Left lung (tissue), 10 donors: ENCODE measurements around the gene SLC30A2. TPM values are rescaled to one million over a fixed set of nuclear protein-coding genes. Genes with fewer than 3 reads are reported as not detected.

ENCODE experiments used
- ATAC-seq: fragments of 200-7000 bp; cut with Tn5 transposase; one replicate; pipeline ENCODE4 v1.9.1; 2020; ENCODE audit warnings: moderate library complexity
- DNase-seq, 4 donors: peaks; one replicate each; pipeline ENCODE4 v3.0.0-alpha.2; 2013 to 2020
- H3K27ac ChIP-seq, 2 donors: fragments of 200-600 bp; sonication (generic) in 1 of 2; one replicate each; pipeline versions ENCODE4 v1.5.0 to v1.8.0; 2020 to 2021
- H3K27me3 ChIP-seq, 2 donors: fragments of 200-600 bp; sonication (generic) in 1 of 2; one replicate each; pipeline versions ENCODE4 v1.5.0 to v1.8.0; 2020 to 2021
- H3K36me3 ChIP-seq, 2 donors: fragments of 200-600 bp; sonication (generic) in 1 of 2; one replicate each; pipeline versions ENCODE4 v1.5.0 to v1.8.0; 2020 to 2021
- H3K4me1 ChIP-seq, 2 donors: fragments of 200-600 bp; one replicate each; pipeline ENCODE4 v1.8.0; 2021
- H3K4me3 ChIP-seq, 2 donors: fragments of 200-600 bp; sonication (generic) in 1 of 2; one replicate each; pipeline versions ENCODE4 v1.5.0 to v1.8.0; 2020 to 2021; ENCODE audit warnings: mild to moderate bottlenecking in 1 of 2
- H3K9me3 ChIP-seq, 2 donors: fragments of 200-600 bp; sonication (generic) in 1 of 2; one replicate each; pipeline versions ENCODE4 v1.5.0 to v1.8.0; 2020 to 2021
- intact Hi-C, 2 donors: fragments of 100-400 bp; cut with DNase I; formaldehyde crosslinking; loops; one replicate each; pipeline versions ENCODE4 v1.11.2 to v1.14.2; 2022
- polyA plus RNA-seq, 6 donors: library from polyadenylated mRNA; unstranded; fragments of 120-200 nt; gene quantifications; one replicate each; pipeline ENCODE4 v1.2.1, GENCODE V29; 2013; ENCODE audit not compliant: insufficient read length in 6 of 6
- total RNA-seq, 2 donors: library from RNA; stranded (reverse); fragmentation: NEBNext Ultra II Directional; extraction: Animal tissue kit (Norgen Biotek cat#: 25700); gene quantifications; one replicate each; pipeline ENCODE4 v1.2.1, GENCODE V29; 2021
- TF ChIP-seq, protein P1 (sequence below), 2 donors: fragments of 200-600 bp; sonication (generic) in 1 of 2; IDR thresholded peaks; one replicate each; pipeline versions ENCODE4 v1.5.0 to v1.8.0; 2021; ENCODE audit warnings: antibody characterized with exemption in 2 of 2
- donor health status: DM: no; HTN: yes; CAD: no.
- donor health status: DM: no; HTN: no; CAD: no.

Gene SLC30A2
- total and polyA plus RNA-seq, 8 donors: 0.14 to 0.29 (median 0.27) TPM; not detected in 1

DNA sequence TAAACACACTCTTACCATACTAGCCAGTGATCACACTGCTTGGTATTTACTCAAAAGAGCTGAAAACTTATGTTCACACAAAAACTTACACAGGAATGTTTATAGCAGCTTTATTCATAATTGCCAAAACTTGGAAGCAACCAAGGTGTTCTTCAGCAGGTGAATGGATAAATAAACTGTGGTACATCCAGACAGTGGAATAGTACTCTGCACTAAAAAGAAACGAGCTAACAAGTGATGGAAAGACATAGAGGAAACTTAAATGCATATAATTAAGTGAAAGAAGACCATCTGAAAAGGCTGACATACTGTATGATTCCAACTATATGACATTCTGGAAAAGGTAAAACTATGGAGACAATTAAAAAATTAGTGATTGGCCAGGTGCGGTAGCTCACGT, 45.0 kb upstream of the SLC30A2 start:
- DNase-seq (no peak), ATAC-seq (no peak)
- Histone ChIP-seq H3K36me3 (no peaks in the 10 kb centered on the region), H3K9me3 (no peaks in the 10 kb centered on the region), H3K27me3 (peaks cover 0 to 37% of the 10 kb centered on the region in 2 donors), H3K4me3 (no peak overlapping the region), H3K27ac (no peak overlapping the region), H3K4me1 (peaks cover 0 to 7% of the 10 kb centered on the region in 2 donors)
- intact Hi-C loops: no loop called here
- TF ChIP-seq, protein P1, sequence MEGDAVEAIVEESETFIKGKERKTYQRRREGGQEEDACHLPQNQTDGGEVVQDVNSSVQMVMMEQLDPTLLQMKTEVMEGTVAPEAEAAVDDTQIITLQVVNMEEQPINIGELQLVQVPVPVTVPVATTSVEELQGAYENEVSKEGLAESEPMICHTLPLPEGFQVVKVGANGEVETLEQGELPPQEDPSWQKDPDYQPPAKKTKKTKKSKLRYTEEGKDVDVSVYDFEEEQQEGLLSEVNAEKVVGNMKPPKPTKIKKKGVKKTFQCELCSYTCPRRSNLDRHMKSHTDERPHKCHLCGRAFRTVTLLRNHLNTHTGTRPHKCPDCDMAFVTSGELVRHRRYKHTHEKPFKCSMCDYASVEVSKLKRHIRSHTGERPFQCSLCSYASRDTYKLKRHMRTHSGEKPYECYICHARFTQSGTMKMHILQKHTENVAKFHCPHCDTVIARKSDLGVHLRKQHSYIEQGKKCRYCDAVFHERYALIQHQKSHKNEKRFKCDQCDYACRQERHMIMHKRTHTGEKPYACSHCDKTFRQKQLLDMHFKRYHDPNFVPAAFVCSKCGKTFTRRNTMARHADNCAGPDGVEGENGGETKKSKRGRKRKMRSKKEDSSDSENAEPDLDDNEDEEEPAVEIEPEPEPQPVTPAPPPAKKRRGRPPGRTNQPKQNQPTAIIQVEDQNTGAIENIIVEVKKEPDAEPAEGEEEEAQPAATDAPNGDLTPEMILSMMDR (IDR thresholded peaks at IDR 0.05): no peak

DNA sequence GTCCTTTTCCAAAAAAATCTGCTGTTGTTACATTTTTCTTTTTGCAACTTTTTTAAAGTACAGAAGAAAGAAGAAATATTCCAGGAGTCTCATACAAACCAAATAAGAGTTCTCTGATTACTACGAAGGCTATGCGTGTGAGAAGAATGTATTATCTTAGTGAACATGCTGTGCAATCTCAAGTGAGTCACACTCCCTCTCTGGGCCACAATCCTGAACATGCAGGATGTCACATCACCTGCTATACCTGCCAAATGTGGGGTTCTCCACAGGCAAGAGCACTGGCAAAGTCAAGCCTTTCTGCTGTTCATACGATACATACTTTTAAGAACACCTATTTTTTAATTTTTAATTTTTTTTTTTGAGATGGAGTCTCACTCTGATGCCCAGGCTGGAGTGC, 43.2 kb upstream of the SLC30A2 start:
- Histone ChIP-seq H3K27ac (no peak overlapping the region), H3K4me1 (no peaks in the 10 kb centered on the region), H3K4me3 (no peak overlapping the region), H3K9me3 (no peaks in the 10 kb centered on the region), H3K36me3 (no peaks in the 10 kb centered on the region), H3K27me3 (peaks cover 0 to 34% of the 10 kb centered on the region in 2 donors)
- intact Hi-C loops: no loop called here
- ATAC-seq (no peak), DNase-seq (no peak)
- TF ChIP-seq, protein P1 (IDR thresholded peaks at IDR 0.05): no peak

DNA sequence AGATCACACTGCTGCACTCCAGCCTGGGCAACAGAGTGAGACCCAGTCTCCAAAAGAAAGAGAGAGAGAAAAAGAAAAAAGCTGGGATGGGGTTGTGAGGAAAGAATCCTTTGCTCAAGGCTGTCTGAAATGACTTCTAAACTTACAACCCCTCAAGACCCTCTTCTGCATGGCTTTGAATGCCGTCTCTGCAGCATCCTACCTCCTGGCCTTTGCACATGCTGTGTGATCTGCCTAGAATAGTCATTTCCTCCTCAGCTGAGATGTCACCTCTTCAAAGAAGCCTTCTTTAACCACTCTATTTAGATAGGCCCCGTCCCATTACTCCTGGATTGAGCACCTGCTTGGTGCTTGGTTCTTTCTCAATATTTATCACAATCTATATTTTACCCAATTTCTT, 38.9 kb upstream of the SLC30A2 start:
- Histone ChIP-seq H3K27ac (no peak overlapping the region), H3K36me3 (no peaks in the 10 kb centered on the region), H3K4me1 (no peaks in the 10 kb centered on the region)

DNA sequence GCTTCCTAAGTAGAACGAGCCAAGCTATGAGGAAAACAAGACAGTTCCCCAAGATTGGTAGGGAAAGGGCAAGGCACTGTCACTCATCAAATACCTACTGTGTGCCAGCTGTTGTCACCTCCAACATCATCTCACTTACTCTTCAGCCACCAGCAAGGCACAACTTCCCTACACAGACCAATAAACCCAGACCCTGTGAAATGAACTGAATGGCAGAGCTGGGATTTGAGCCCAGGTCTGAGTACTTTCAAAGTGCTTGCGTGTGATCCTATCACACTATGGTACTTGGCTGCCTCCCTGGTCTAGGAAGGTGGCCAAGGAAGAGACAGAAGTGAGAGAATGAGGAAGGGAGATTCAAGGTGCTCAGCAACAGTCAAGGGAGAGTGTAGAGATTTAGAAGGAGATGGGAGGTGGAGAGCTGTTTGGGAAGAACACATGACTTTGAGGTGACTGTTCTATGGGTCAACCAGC, 38.2 kb upstream of the SLC30A2 start:
- peaks cover 0 to 9% of the 10 kb centered on the region in 2 donors for H3K27me3 ChIP-seq

More for the DNA sequence above, 38.9 kb upstream of the SLC30A2 start:
- TF ChIP-seq, protein P1 (IDR thresholded peaks at IDR 0.05): no peak
- H3K9me3 ChIP-seq: no peaks in the 10 kb centered on the region
- DNase-seq (no peak), ATAC-seq (no peak)
- H3K27me3 ChIP-seq: peaks cover 0 to 10% of the 10 kb centered on the region in 2 donors
- intact Hi-C loops: no loop called here
- no peak overlapping the region for H3K4me3 ChIP-seq

DNA sequence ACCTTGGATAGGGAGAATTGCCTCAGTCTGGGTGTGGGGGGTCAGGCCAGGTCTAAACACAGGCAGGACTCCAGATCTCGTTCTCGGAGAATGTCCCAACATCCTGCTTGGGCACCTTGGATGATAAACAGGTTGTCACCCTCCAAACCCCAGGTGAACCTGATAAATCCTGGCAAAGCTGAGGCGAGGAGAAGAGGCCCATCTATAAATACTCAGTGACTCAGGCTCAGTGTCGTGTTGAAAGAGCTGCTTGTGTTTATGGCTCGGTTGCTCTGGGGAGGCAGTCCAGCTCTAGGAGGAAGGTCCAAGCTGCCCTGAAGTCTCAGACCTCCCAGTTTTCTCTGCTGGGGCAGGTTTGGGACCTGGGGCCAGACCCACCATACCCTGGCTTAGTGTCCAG, 37.3 kb upstream of the SLC30A2 start:
- no peaks in the 10 kb centered on the region for H3K4me1 ChIP-seq
- intact Hi-C loops: no loop called here
- TF ChIP-seq, protein P1 (IDR thresholded peaks at IDR 0.05): no peak
- no peak overlapping the region for H3K27ac ChIP-seq
- no peaks in the 10 kb centered on the region for H3K36me3 ChIP-seq
- ATAC-seq (no peak), DNase-seq (no peak)
- H3K27me3 ChIP-seq: peaks cover 0 to 9% of the 10 kb centered on the region in 2 donors
- H3K9me3 ChIP-seq: no peaks in the 10 kb centered on the region
- no peak overlapping the region for H3K4me3 ChIP-seq

More for the DNA sequence above, 38.2 kb upstream of the SLC30A2 start:
- Histone ChIP-seq H3K4me3 (no peak overlapping the region), H3K4me1 (no peaks in the 10 kb centered on the region), H3K27ac (no peak overlapping the region), H3K9me3 (no peaks in the 10 kb centered on the region), H3K36me3 (no peaks in the 10 kb centered on the region)
- TF ChIP-seq, protein P1 (IDR thresholded peaks at IDR 0.05): no peak
- ATAC-seq (peak; percentile 64), DNase-seq (no peak)
- intact Hi-C loops: no loop called here
